Peyer's patch (tissue), 4 donors: ENCODE measurements around the gene TGM5. TPM values are rescaled to one million over a fixed set of nuclear protein-coding genes. Genes with fewer than 3 reads are reported as not detected.
"Not testable (repeated sequence)": the region's sequence is repeated elsewhere in the genome, so short reads cannot be mapped to it uniquely, and the experiment has no call there.

Source experiments
- DNase-seq, 3 donors: peaks; one replicate each; pipeline ENCODE4 v3.0.0-alpha.2; 2017 to 2019
- H3K27ac ChIP-seq, 4 donors: fragments of 200-600 bp; sonication (generic); one replicate each; pipeline ENCODE4 v1.5.1; 2016 to 2019
- H3K27me3 ChIP-seq, 2 donors: fragments of 200-600 bp; sonication (generic); one replicate each; pipeline ENCODE4 v1.5.1; 2019
- H3K36me3 ChIP-seq, 3 donors: fragments of 200-600 bp; sonication (generic); one replicate each; pipeline ENCODE4 v1.5.1; 2016 to 2019
- H3K4me1 ChIP-seq, 4 donors: fragments of 200-600 bp; sonication (generic); one replicate each; pipeline ENCODE4 v1.5.1; 2016 to 2019
- H3K4me3 ChIP-seq, 4 donors: fragments of 200-600 bp; sonication (generic); 1 replicate in 3 of 4; 2 replicates in 1 of 4; pipeline ENCODE4 v1.5.1; 2016 to 2019; ENCODE audit warnings: mild to moderate bottlenecking in 1 of 4
- H3K9me3 ChIP-seq, 4 donors: fragments of 200-600 bp; sonication (generic); one replicate each; pipeline ENCODE4 v1.5.1; 2016 to 2019; ENCODE audit warnings: mild to moderate bottlenecking in 1 of 4
- POLR2A ChIP-seq, 2 donors: fragments of 450-650 bp; IDR thresholded peaks; one replicate each; pipeline ENCODE4 v1.5.1; 2017; ENCODE audit warnings: antibody characterized with exemption in 2 of 2, mild to moderate bottlenecking in 2 of 2, moderate library complexity in 2 of 2
- total RNA-seq, 4 donors: library from RNA; depleted of rRNA; stranded (reverse); fragments of >200 nt; gene quantifications; one replicate each; pipeline ENCODE4 v1.1.0, GENCODE V29; 2016
- TF ChIP-seq, protein P1 (sequence below), 6 experiments: fragments of 450-650 bp in 4 of 6; fragments of 200-600 bp in 2 of 6; sonication (generic) in 1 of 6; IDR thresholded peaks; one replicate each; pipeline ENCODE4 v1.5.1; 2017 to 2019; ENCODE audit warnings: antibody characterized with exemption in 6 of 6, mild to moderate bottlenecking in 3 of 6, moderate library complexity in 1 of 6

Gene TGM5
- total RNA-seq, 4 donors from 2014 or later, result not detected

DNA sequence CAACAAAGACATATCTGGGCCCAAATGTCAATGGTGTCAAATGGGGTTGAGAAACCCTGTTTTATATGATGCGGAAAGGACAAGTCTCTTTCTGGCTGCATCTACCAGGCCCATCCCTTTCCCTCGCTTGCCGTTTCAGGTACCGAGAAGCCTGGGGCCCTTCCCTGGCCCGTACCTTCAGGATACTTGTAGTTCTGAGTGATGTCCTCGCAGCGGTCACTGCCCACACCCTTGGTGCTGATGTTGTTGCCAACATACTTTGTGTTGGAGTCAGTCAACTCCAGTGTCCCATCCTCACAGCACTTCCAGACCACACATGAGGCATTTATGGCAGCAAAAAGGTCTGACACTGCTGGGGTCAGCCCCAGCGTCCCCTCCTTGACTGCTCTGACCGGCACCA, 59.7 kb downstream of the TGM5 start:
- Histone ChIP-seq H3K27ac (no peak overlapping the region), H3K4me3 (no peak overlapping the region), H3K9me3 (no peaks in the 10 kb centered on the region), H3K27me3 (no peaks in the 10 kb centered on the region), H3K36me3 (no peaks in the 10 kb centered on the region), H3K4me1 (no peaks in the 10 kb centered on the region)
- no peak for TF ChIP-seq POLR2A (IDR thresholded peaks at IDR 0.05)
- TF ChIP-seq, protein P1, sequence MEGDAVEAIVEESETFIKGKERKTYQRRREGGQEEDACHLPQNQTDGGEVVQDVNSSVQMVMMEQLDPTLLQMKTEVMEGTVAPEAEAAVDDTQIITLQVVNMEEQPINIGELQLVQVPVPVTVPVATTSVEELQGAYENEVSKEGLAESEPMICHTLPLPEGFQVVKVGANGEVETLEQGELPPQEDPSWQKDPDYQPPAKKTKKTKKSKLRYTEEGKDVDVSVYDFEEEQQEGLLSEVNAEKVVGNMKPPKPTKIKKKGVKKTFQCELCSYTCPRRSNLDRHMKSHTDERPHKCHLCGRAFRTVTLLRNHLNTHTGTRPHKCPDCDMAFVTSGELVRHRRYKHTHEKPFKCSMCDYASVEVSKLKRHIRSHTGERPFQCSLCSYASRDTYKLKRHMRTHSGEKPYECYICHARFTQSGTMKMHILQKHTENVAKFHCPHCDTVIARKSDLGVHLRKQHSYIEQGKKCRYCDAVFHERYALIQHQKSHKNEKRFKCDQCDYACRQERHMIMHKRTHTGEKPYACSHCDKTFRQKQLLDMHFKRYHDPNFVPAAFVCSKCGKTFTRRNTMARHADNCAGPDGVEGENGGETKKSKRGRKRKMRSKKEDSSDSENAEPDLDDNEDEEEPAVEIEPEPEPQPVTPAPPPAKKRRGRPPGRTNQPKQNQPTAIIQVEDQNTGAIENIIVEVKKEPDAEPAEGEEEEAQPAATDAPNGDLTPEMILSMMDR (IDR thresholded peaks at IDR 0.05), result no peak
- no peak for DNase-seq

DNA sequence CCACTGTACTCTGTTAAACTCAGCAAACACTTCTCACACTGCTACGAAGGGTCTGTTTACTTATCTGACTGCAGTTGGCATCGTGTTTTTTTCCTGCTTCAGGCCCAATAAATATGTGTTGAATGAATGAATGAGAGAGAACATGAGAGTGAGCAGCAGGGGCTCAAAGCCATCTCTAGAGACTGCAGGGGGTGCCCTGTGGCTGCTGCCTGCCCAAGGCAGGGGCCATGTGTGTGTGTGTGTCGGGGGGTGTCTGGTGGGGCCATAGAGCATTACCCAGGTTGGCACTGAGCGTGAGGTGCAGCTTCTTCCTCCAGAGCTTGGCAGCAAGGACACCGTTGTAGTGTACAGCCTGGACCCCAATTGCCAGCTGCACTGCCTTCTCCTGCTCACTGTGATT, 60.7 kb downstream of the TGM5 start:
- DNase-seq, result no peak
- H3K27me3 ChIP-seq, result no peaks in the 10 kb centered on the region
- no peak for TF ChIP-seq POLR2A (IDR thresholded peaks at IDR 0.05)
- TF ChIP-seq, protein P1 (IDR thresholded peaks at IDR 0.05), result no peak

DNA sequence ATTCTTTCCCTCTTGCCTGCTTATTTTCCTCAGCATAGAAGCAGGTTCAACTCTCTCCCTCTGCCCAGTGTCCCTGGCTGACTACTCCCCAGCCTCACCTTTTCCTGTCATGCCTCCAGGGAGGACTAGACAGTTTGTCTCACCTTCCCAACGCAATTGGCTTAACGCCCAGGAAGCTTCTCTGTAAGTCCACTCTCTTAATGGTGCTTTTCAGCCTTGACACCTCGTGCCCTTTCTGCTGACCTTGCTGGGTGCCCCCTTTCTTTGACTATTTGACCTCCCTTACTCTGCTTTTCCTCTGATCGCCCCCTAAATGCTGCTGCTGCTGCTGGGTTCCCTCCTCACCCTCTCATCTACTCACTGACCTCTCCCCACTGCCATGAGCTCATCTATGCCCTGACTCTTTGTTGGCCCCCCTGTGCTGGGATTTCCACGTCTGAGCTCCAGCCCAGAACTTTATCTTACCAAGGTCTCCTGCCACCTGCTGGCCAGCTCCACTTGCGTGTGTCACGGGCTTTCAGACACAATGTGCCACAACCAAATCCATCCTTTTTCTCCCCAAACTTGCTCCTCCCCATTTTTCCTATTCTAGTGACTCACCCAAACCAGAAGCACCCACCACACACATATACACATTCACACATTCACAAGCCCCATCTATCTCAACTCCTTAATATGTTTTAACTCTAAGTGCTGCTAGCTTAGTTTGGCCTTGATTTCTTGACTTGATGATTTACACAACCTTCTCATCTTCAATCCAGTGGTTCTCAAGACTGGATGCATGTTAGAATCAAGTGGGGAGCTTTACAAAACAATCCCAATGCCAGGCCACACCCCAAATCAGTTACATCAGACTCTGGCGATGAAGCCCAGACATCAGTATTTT, 62.5 kb downstream of the TGM5 start:
- TF ChIP-seq, protein P1 (IDR thresholded peaks at IDR 0.05), result peak in 5 of 6 experiments; percentile 23 to 48 (median 45)
- no peak for TF ChIP-seq POLR2A (IDR thresholded peaks at IDR 0.05)
- H3K27me3 ChIP-seq, result no peaks in the 10 kb centered on the region
- no peak overlapping the region for H3K4me3 ChIP-seq
- H3K4me1 ChIP-seq, result no peaks in the 10 kb centered on the region
- H3K9me3 ChIP-seq, result no peaks in the 10 kb centered on the region
- DNase-seq, result peak in 2 of 3 donors; percentile 38 to 68
- no peaks in the 10 kb centered on the region for H3K36me3 ChIP-seq
- H3K27ac ChIP-seq, result no peak overlapping the region

More for the DNA sequence above, 60.7 kb downstream of the TGM5 start:
- H3K36me3 ChIP-seq, result no peaks in the 10 kb centered on the region
- no peak overlapping the region for H3K4me3 ChIP-seq
- H3K4me1 ChIP-seq, result no peaks in the 10 kb centered on the region
- no peaks in the 10 kb centered on the region for H3K9me3 ChIP-seq
- no peak overlapping the region for H3K27ac ChIP-seq

DNA sequence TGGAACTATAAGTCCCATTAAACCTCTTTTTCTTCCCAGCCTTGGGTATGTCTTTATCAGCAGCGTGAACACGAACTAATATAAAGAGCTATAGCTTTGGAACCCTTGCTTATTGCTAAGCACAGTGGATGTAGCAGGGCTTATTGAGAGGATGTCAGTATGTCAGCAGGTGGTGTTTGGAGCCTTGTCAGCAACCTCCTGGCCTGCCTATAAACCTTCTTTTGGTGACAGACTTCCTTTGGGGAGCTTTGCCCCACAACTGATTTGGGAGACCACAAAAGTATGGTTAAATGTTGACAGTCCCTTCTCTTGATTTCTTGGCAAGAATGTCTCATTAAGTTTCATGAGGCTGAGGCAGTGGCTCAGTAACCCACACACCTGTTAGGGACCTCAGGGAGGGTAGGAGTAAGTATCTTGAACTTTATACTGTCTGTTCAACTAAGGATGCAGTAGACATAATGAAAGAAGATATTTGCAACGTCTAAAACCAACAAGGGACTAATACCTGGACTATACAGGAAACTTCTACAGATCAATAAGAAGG, 66.7 kb downstream of the TGM5 start:
- no peak for TF ChIP-seq POLR2A (IDR thresholded peaks at IDR 0.05)
- TF ChIP-seq, protein P1 (IDR thresholded peaks at IDR 0.05), result no peak
- Histone ChIP-seq H3K36me3 (peaks cover 0 to 27% (median 0%) of the 10 kb centered on the region in 3 donors), H3K9me3 (no peaks in the 10 kb centered on the region), H3K4me1 (no peaks in the 10 kb centered on the region), H3K27ac (no peak overlapping the region), H3K4me3 (no peak overlapping the region), H3K27me3 (no peaks in the 10 kb centered on the region)
- no peak for DNase-seq

DNA sequence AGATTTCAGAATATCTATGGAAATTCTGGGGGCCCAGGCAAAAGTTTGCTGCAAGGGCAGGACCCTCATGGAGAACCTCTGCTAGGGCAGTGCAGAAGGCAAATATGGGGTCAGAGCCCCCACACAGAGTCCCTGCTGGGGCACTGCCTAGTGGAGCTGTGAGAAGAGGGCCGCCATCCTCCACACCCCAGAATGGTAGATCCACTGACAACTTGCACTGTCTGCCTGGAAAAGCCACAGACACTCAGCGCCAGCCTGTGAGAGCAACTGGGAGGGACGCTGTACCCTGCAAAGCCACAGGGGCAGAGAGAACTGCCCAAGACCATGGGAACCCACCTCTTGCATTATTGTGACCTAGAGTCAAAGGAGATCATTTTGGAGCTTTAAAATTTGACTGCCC, 67.7 kb downstream of the TGM5 start:
- Histone ChIP-seq H3K4me3 (no peak overlapping the region), H3K9me3 (no peaks in the 10 kb centered on the region), H3K27me3 (no peaks in the 10 kb centered on the region), H3K27ac (no peak overlapping the region), H3K4me1 (no peaks in the 10 kb centered on the region), H3K36me3 (peaks cover 0 to 37% (median 0%) of the 10 kb centered on the region in 3 donors)
- DNase-seq, result no peak
- TF ChIP-seq, protein P1 (IDR thresholded peaks at IDR 0.05), result no peak
- no peak for TF ChIP-seq POLR2A (IDR thresholded peaks at IDR 0.05)

DNA sequence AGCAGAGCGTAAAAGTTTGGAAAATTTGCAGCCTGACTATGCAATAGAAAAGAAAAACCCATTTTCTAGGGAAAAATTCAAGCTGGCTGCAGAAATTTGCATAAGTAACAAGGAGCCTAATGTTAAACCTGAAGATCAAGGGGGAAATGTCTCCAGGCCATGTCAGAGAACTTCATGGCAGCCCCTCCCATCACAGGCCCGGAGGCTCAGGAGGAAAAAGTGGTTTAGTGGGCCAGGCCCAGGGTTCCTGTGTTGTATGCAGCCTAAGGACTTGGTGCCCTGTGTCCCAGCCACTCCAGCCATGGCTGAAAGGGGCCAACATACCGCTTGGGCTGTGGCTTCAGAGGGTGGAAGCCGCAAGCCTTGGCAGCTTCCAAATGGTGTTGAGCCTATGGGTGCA, 68.2 kb downstream of the TGM5 start:
- not testable (repeated sequence) for H3K27me3 ChIP-seq, H3K4me3 ChIP-seq, H3K9me3 ChIP-seq, H3K4me1 ChIP-seq, H3K27ac ChIP-seq, DNase-seq
- peaks cover 0 to 39% (median 0%) of the 10 kb centered on the region in 3 donors for H3K36me3 ChIP-seq

DNA sequence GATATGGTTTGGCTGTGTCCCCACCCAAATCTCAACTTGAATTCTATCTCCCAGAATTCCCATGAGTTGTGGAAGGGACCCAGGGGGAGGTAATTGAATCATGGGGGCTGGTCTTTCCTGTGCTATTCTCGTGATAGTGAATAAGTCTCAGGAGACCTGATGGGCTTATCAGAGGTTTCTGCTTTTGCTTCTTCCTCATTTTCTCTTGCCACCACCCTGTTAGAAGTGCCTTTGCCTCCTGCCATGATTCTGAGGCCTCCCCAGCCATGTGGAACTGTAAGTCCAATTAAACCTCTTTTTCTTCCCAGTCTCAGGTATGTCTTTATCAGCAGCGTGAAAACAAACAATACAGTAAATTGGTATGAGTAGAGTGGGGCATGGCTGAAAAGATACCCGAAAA, 69.0 kb downstream of the TGM5 start:
- DNase-seq, H3K27ac ChIP-seq, H3K4me1 ChIP-seq, H3K4me3 ChIP-seq, H3K9me3 ChIP-seq, H3K27me3 ChIP-seq: not testable (repeated sequence)
- H3K36me3 ChIP-seq, result peaks cover 0 to 47% (median 0%) of the 10 kb centered on the region in 3 donors
